Measurements from ENCODE around the gene COX19.

The COX19 gene

DNA sequence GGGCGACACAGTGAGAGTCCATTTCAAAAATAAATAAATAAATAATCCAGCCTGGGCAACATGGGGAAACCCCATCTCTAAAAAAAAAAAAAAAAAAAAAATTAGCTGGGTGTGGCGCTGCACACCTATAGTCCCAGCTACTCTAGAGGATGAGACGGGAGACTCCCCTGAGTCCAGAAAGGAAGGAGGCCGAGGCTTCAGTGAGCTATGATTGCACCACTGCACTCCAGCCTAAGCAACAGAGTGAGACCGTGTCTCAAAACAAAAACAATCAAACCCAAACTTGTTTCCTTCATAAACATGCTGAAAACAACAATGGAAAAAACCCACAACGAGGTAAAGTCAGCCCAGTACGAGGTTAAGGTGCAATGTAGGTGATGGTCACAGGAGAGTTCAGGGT lies 1.2 kb downstream of the COX19 start:
- TF ChIP-seq, protein P1, sequence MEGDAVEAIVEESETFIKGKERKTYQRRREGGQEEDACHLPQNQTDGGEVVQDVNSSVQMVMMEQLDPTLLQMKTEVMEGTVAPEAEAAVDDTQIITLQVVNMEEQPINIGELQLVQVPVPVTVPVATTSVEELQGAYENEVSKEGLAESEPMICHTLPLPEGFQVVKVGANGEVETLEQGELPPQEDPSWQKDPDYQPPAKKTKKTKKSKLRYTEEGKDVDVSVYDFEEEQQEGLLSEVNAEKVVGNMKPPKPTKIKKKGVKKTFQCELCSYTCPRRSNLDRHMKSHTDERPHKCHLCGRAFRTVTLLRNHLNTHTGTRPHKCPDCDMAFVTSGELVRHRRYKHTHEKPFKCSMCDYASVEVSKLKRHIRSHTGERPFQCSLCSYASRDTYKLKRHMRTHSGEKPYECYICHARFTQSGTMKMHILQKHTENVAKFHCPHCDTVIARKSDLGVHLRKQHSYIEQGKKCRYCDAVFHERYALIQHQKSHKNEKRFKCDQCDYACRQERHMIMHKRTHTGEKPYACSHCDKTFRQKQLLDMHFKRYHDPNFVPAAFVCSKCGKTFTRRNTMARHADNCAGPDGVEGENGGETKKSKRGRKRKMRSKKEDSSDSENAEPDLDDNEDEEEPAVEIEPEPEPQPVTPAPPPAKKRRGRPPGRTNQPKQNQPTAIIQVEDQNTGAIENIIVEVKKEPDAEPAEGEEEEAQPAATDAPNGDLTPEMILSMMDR (IDR thresholded peaks at IDR 0.05; ENCODE audit: control insufficient read depth, extremely low read depth, insufficient read depth) = no peak
- no peak for DNase-seq (ENCODE audit: low read depth)
- H3K4me3 ChIP-seq (ENCODE audit: low read depth, low read length) = peak overlapping the region; percentile 94

DNA sequence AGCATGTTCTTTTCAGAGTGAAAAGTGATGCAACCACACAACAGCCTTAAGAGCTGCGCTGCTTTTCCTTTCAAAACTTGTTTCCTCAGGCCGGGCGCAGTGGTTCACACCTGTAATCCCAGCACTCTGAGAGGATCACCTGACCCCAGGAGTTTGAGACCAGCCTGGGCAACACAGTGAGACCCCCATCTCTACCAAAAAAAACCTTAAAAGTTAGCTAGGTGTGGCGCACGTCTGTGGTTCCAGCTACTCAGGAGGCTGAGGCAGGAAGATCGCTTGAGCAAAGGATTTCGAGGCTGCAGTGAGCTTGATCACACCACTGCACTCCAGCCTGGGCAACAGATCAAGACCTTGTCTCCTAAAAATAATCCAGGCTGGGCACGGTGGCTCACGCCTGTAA lies 2.0 kb downstream of the COX19 start:
- DNase-seq (ENCODE audit: low read depth) = no peak
- TF ChIP-seq, protein P1 (IDR thresholded peaks at IDR 0.05; ENCODE audit: control insufficient read depth, extremely low read depth, insufficient read depth) = no peak
- H3K4me3 ChIP-seq (ENCODE audit: low read depth, low read length) = no peak overlapping the region

DNA sequence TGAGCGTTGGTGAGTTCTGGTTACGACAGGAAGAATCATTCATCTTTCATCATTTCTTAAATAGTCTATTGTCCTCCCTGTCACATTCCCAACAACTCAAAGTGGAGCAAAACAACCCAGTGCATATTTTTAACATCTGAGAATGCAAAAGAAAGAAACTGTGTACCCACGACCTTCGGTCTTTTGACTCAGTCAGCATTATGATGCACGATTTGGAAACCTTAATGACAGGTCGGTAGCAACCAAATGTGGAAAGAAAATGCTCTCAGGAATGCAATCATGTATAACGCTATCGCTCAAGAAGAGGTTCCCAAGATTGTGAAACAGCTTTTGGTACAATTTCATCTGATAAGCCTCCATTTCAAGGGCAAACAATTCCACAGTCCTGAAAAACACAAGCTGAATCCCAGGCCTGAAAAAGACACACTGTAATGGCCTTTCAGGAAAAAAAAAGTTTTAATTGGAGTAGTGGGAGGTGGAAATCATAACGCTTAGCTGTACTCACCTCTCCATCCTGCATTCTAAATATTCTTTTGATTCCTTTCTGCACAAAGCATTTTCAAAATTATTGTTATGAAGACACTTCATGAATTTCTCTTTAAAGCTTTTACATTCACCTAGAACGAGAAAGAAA lies 2.6 kb downstream of the COX19 start:
- H3K4me3 ChIP-seq (ENCODE audit: low read depth, low read length) = no peak overlapping the region
- DNase-seq (ENCODE audit: low read depth) = no peak
- TF ChIP-seq, protein P1 (IDR thresholded peaks at IDR 0.05; ENCODE audit: control insufficient read depth, extremely low read depth, insufficient read depth) = no peak

DNA sequence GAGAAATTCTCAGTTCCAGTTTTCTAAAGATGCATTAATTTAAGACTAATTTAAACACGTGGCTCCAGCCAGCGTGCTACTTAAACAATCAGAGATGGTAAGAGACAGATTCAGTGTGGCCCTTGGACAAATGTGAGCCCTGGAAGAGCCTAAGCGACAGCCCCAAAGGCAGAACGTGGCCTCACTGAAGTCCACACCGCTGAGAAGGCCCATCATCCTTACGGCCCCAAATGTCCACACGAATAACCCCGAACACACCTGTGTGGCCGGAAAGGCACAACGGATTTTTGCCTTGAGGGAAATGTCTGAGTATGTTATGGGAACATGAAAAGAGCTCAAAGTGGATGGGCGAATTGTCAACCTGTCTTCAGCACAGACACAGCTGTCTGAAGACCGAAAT lies 3.2 kb downstream of the COX19 start:
- no peak for DNase-seq (ENCODE audit: low read depth)
- TF ChIP-seq, protein P1 (IDR thresholded peaks at IDR 0.05; ENCODE audit: control insufficient read depth, extremely low read depth, insufficient read depth) = no peak
- H3K4me3 ChIP-seq (ENCODE audit: low read depth, low read length) = no peak overlapping the region

DNA sequence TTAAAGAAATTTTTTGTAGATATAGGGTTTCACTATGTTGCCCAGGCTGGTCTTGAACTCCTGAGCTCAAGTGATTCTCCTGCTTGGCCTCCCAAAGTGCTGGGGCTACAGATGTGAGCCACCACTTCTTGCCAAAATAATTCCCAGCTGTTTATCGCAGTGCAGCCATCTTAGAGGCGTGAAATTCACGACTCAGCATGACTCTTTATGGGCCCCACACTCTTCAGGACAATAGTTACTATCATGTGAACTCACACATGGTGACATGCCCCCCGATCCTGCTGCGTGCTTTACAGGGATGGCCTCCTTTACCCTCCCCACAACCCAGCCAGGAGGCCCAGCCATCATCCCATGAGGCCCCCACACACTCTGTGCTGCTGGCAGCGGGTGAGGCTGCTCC lies 4.6 kb downstream of the COX19 start:
- TF ChIP-seq, protein P1 (IDR thresholded peaks at IDR 0.05; ENCODE audit: control insufficient read depth, extremely low read depth, insufficient read depth) = no peak
- no peak for DNase-seq (ENCODE audit: low read depth)
- H3K4me3 ChIP-seq (ENCODE audit: low read depth, low read length) = no peak overlapping the region

DNA sequence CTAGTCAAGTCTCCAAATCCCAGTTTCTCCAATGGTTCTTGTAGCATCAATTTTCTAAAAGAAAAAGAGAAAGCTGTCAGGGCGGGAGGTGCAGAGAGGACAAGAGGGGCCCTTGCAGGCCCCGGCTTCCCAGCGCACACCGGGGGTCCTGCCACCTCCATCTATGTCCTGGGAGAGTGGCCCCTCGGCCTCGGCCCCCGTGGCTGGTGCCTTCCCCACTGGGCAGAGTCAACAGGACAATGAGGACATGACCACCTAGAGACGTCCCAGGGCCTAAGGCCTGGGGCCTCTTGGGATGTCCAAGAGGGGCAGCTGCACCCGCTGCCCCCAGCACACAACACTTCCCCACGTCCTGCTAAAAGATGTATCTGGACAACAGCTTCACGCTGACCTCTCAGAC lies 5.9 kb downstream of the COX19 start:
- no peak for DNase-seq (ENCODE audit: low read depth)
- H3K4me3 ChIP-seq (ENCODE audit: low read depth, low read length) = no peak overlapping the region
- TF ChIP-seq, protein P1 (IDR thresholded peaks at IDR 0.05; ENCODE audit: control insufficient read depth, extremely low read depth, insufficient read depth) = no peak
